ENCODE results near the gene BICDL1.

DNA sequence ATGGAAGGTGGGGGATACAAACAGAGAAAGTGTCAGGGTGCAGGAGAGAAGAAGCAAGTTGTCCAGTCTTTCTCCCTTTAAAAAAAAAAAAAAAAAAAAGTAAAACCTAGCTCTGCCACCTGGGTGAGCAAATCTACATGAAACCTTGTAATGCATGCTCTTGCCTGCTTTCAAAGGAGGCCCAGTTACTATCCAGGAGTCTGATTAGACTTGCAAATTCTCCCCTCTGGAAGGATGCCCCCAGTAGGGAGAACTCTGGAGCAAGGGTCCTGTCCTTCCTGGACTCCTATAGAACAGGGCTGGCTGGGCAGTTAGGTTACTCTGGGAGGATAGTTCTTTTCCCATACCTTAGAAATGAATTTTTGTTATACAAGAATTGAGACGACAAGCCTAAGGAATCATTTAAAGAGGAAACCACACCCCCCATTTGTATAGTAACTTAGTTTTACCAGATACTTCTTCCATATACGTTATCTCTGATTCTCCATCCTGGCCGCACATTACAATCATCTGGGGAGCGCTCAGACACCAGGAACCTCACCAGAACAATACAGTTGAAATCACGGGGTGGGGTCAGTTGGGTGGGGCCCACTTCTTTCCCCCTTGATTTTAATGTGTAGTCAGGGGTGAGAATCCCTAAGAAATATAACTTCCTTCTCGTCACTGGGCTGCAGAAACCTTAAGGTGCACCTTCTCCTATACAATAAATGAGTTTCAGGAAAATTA is 97.0 kb downstream of the BICDL1 start:
- TF ChIP-seq, protein P1, sequence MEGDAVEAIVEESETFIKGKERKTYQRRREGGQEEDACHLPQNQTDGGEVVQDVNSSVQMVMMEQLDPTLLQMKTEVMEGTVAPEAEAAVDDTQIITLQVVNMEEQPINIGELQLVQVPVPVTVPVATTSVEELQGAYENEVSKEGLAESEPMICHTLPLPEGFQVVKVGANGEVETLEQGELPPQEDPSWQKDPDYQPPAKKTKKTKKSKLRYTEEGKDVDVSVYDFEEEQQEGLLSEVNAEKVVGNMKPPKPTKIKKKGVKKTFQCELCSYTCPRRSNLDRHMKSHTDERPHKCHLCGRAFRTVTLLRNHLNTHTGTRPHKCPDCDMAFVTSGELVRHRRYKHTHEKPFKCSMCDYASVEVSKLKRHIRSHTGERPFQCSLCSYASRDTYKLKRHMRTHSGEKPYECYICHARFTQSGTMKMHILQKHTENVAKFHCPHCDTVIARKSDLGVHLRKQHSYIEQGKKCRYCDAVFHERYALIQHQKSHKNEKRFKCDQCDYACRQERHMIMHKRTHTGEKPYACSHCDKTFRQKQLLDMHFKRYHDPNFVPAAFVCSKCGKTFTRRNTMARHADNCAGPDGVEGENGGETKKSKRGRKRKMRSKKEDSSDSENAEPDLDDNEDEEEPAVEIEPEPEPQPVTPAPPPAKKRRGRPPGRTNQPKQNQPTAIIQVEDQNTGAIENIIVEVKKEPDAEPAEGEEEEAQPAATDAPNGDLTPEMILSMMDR (IDR thresholded peaks at IDR 0.05; ENCODE audit: insufficient read depth, low read length, poor library complexity, severe bottlenecking) = no peak
- TF ChIP-seq EZH2phosphoT487 (conservative IDR thresholded peaks at IDR 0.05; ENCODE audit: low read length) = no peak
